DND-41 (cell line): ENCODE results near the gene NPAS1.
A peak's percentile ranks its signal among the peaks of the same experiment; 100 is the strongest.

Source experiments
- ATAC-seq: fragments of 200-7000 bp; cut with Tn5 transposase; 3 replicates; pipeline ENCODE4 v1.9.1; 2021; ENCODE audit warnings: low read depth; ENCODE audit not compliant: insufficient read depth
- DNase-seq: peaks from one replicate; pipeline ENCODE4 v3.0.0-alpha.2; 2020
- H2AFZ ChIP-seq: 2 replicates; pipeline ENCODE4 v1.6.0; 2012; ENCODE audit warnings: low read depth, low read length
- H3K27ac ChIP-seq: 2 replicates; pipeline ENCODE4 v1.5.1; 2012; ENCODE audit warnings: low read length, inconsistent platforms
- H3K27me3 ChIP-seq: fragments of 200-600 bp; sonication (generic); 2 replicates; pipeline ENCODE4 v1.6.0; 2012; ENCODE audit warnings: low read length, mild to moderate bottlenecking, inconsistent platforms; ENCODE audit not compliant: insufficient read depth, poor library complexity
- H3K36me3 ChIP-seq: 2 replicates; pipeline ENCODE4 v1.5.1; 2012; ENCODE audit warnings: low read length, inconsistent platforms; ENCODE audit not compliant: insufficient read depth
- H3K4me1 ChIP-seq: 2 replicates; pipeline ENCODE4 v1.5.1; 2012; ENCODE audit warnings: mild to moderate bottlenecking, low read length; ENCODE audit not compliant: insufficient read depth
- H3K4me2 ChIP-seq: 2 replicates; pipeline ENCODE4 v1.6.0; 2012; ENCODE audit warnings: mild to moderate bottlenecking, moderate library complexity, low read length, inconsistent platforms; ENCODE audit not compliant: insufficient read depth
- H3K4me3 ChIP-seq, 2 experiments: fragments of 200-600 bp in 1 of 2; shearing (Covaris generic) in 1 of 2; 2 replicates each; pipeline ENCODE4 v1.5.1; 2012 to 2016; ENCODE audit warnings: inconsistent platforms in 2 of 2, low read length in 2 of 2, mild to moderate bottlenecking in 2 of 2, low read depth in 1 of 2, moderate library complexity in 1 of 2
- H3K79me2 ChIP-seq: 2 replicates; pipeline ENCODE4 v1.6.0; 2012; ENCODE audit warnings: low read length, inconsistent platforms; ENCODE audit not compliant: insufficient read depth
- H3K9ac ChIP-seq: 2 replicates; pipeline ENCODE4 v1.6.0; 2012; ENCODE audit warnings: low read depth, mild to moderate bottlenecking, inconsistent platforms, low read length, moderate library complexity
- H3K9me3 ChIP-seq: 2 replicates; pipeline ENCODE4 v1.5.1; 2012; ENCODE audit warnings: low read length, moderate library complexity, mild to moderate bottlenecking, inconsistent platforms; ENCODE audit not compliant: insufficient read depth, severe bottlenecking
- H4K20me1 ChIP-seq: 2 replicates; pipeline ENCODE4 v1.6.0; 2012; ENCODE audit warnings: low read length; ENCODE audit not compliant: insufficient read depth
- EZH2 ChIP-seq: IDR thresholded peaks from 3 replicates; pipeline ENCODE4 v1.6.1; 2012; ENCODE audit warnings: borderline replicate concordance, low read depth, mild to moderate bottlenecking, moderate library complexity, low read length, inconsistent platforms; ENCODE audit not compliant: severe bottlenecking
- TF ChIP-seq, protein P1 (sequence below): IDR thresholded peaks from 2 replicates; pipeline ENCODE4 v1.5.1; 2012; ENCODE audit warnings: borderline replicate concordance, low read length, moderate library complexity, mild to moderate bottlenecking; ENCODE audit not compliant: poor library complexity, severe bottlenecking; ENCODE audit errors: extremely low read depth

The NPAS1 gene

GRCh38 chr19:46983097-46983496 lies 36.5 kb upstream of the NPAS1 start:
- no peak for DNase-seq
- no peak overlapping the region for H2AFZ ChIP-seq
- H4K20me1 ChIP-seq = peaks cover 17% of the 10 kb centered on the region
- H3K79me2 ChIP-seq = peaks cover 20% of the 10 kb centered on the region
- no peaks in the 10 kb centered on the region for H3K4me1 ChIP-seq
- no peak overlapping the region for H3K4me2 ChIP-seq
- no peak for ATAC-seq
- peaks cover 10% of the 10 kb centered on the region for H3K36me3 ChIP-seq
- no peaks in the 10 kb centered on the region for H3K27me3 ChIP-seq
- H3K4me3 ChIP-seq = no peak overlapping the region
- H3K27ac ChIP-seq = no peak overlapping the region
- TF ChIP-seq, protein P1, sequence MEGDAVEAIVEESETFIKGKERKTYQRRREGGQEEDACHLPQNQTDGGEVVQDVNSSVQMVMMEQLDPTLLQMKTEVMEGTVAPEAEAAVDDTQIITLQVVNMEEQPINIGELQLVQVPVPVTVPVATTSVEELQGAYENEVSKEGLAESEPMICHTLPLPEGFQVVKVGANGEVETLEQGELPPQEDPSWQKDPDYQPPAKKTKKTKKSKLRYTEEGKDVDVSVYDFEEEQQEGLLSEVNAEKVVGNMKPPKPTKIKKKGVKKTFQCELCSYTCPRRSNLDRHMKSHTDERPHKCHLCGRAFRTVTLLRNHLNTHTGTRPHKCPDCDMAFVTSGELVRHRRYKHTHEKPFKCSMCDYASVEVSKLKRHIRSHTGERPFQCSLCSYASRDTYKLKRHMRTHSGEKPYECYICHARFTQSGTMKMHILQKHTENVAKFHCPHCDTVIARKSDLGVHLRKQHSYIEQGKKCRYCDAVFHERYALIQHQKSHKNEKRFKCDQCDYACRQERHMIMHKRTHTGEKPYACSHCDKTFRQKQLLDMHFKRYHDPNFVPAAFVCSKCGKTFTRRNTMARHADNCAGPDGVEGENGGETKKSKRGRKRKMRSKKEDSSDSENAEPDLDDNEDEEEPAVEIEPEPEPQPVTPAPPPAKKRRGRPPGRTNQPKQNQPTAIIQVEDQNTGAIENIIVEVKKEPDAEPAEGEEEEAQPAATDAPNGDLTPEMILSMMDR = no peak
- no peak for TF ChIP-seq EZH2
- H3K9me3 ChIP-seq = no peaks in the 10 kb centered on the region
- H3K9ac ChIP-seq = no peak overlapping the region

GRCh38 chr19:46984077-46985010 lies 35.3 kb upstream of the NPAS1 start:
- no peaks in the 10 kb centered on the region for H3K27me3 ChIP-seq
- peaks cover 14% of the 10 kb centered on the region for H3K79me2 ChIP-seq
- H3K9ac ChIP-seq = no peak overlapping the region
- no peaks in the 10 kb centered on the region for H3K9me3 ChIP-seq
- H3K4me1 ChIP-seq = no peaks in the 10 kb centered on the region
- H3K4me2 ChIP-seq = no peak overlapping the region
- H3K27ac ChIP-seq = 0 out of 2 replicates have a peak overlapping the region, but pooled peaks have one; percentile 9
- no peak overlapping the region for H2AFZ ChIP-seq
- ATAC-seq (no peak), DNase-seq (no peak)
- H4K20me1 ChIP-seq = peaks cover 6% of the 10 kb centered on the region
- no peak overlapping the region for H3K4me3 ChIP-seq
- TF ChIP-seq EZH2 = no peak
- TF ChIP-seq, protein P1 = no peak
- peaks cover 22% of the 10 kb centered on the region for H3K36me3 ChIP-seq

DNA sequence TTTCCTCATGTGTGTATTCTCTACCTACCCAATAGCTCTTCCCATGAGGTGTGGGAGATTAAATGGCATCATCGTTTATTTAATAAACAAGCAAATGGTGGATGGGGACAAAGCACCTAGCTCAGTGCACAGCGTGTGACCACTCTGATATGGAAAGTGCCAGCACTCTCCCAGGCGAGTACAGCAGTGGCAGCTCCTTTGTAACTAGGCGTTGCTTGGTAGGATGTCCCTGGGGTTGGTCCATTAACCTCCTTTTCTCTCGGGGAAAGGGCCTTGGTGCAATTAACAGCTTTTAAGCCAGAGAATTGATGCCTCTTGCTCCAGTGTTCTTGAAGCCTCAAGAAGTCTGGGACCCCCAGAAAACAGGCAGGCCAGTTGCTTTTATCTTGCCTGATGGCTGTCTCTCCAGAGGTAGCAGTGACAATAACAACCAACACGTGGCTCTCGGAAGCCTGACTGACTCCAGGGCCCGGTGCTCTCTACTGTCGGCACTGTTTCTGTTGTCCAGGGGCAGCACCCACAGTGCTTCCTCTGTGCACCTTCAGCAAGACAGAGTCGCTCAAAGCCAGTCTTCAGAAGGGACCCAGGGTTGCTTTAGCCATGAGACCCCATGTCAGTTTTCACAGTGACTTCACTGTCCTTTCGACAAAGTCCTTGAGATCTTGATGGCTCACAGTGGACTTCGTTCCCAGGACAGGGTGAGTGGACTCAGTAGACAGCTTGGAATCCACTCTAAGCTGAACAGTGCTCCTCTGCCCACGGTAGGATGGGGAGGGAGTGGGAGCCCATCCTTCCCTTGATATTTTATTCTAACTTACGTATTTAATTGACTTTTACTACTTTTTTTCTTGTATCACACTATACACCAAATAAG lies 33.9 kb upstream of the NPAS1 start:
- DNase-seq = no peak
- Histone ChIP-seq H2AFZ (no peak overlapping the region), H3K4me2 (no peak overlapping the region), H3K27me3 (no peaks in the 10 kb centered on the region), H3K36me3 (peaks cover 37% of the 10 kb centered on the region), H3K9ac (no peak overlapping the region), H3K4me3 (no peak overlapping the region), H3K27ac (no peak overlapping the region), H3K9me3 (no peaks in the 10 kb centered on the region), H4K20me1 (peaks cover 3% of the 10 kb centered on the region; the same call in 1 of the 2 replicates), H3K79me2 (peaks cover 10% of the 10 kb centered on the region), H3K4me1 (no peaks in the 10 kb centered on the region)
- ATAC-seq = no peak
- no peak for TF ChIP-seq EZH2
- TF ChIP-seq, protein P1 = no peak
